RPMI7951 (cell line): ENCODE data around the gene NR2C2. TPM values are rescaled to one million over a fixed set of nuclear protein-coding genes. Genes with fewer than 3 reads are reported as not detected.
A peak's percentile ranks its signal among the peaks of the same experiment; 100 is the strongest.
"Not testable (repeated sequence)": the region's sequence is repeated elsewhere in the genome, so short reads cannot be mapped to it uniquely, and the experiment has no call there.

Source experiments
- DNase-seq: peaks from one replicate; pipeline ENCODE4 v3.0.0-alpha.2; 2012; ENCODE audit warnings: low read depth
- total RNA-seq: library from RNA; depleted of rRNA; stranded (reverse); fragments of >200 nt; shearing (Covaris generic); gene quantifications from 2 replicates; pipeline ENCODE4 v1.2.3, GENCODE V29; 2014; rRNA removed

Gene NR2C2
- total RNA-seq = 23.7 and 30.4 TPM in 2 replicates

- peak; percentile 82 for DNase-seq
Observed at GRCh38 chr3:14947100-14947885, at the start of gene NR2C2. NR2C2 (plus strand) TSS chr3:14947583; CDS start chr3:15003915, 56,332 bp downstream.

DNA sequence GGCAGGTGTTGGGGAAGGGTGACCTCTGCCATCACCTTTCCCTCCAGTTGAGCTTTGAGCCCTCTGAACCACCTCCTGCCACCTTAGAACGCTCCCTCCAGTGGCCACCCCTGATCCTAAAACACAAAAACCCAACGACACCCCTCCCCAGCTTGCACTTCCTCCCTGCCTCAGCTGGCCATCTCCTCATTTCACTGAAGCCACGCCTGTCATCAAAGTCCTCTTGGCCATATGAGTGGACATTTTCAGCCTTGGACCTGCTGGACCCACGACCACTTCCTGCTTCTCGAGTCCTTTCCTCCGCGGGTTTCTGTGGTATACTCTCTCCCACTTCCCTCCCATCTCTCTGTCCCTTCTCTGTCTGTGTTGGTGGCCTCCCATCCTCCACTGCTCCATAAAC, 48.5 kb upstream of the NR2C2 start:
- DNase-seq = no peak

DNA sequence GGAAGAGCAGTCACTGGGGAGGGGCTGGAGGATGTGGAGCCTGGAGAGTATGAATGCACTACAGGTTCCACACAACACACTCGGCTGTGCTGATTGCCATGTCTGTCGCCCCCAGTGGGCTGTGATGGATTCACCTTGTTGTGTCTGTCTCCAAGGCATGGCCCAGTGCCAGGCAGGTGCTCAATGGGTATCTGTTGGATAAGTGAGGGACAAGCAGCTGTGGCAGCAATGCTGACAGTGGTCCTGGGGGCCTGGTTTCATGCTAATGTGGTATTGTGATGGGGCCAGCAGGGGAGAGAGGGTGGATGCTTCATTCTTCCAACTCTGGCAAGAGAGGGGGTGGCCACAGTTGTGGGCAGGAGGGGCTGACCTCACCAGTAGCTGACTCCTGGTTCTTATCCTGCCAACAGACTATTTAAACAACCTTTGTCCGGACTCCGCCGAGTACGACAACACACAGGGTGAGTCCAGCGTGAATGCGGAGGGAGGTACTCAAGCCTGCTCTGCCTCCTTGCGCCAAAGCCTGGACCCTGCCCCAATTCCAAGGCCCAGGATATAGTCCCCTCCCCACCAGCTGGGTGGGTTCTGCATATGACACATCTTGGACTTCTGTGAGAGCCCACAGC, 47.3 kb upstream of the NR2C2 start:
- no peak for DNase-seq

- peak; percentile 59 for DNase-seq
Observed at GRCh38 chr3:14900881-14901873, 46.2 kb upstream of the NR2C2 start.

DNA sequence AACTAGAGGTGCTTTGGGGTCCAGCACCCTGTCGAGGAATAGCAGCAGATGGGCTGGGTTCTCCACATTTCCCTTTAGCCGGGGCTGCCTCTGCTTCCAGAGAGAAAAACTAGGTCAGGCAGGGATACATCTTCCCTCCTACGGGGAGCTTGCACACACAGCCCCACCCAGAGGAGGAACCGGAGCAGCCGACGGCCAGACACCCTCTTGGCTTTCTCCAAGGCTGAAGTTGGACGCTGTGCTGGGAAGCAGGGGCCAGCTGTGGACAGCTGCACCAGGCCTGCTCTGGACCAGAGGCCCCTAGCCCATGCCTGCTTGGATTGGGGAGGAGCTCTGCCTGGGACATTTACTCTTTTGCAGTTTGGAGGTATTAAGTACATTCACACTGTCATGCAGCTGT, 44.7 kb upstream of the NR2C2 start:
- peak; percentile 46 for DNase-seq

DNA sequence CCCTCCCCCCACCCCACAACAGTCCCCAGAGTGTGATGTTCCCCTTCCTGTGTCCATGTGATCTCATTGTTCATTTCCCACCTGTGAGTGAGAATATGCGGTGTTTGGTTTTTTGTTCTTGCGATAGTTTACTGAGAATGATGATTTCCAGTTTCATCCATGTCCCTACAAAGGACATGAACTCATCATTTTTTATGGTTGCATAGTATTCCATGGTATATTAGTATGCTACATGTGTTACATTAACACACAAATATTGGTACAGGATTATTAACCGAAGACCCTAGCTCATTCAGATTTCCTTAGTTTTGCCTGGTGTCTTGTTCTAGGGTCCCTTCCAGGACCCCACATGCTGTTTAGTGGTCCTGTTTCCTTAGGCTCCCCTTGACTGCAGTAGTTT, 43.9 kb upstream of the NR2C2 start:
- not testable (repeated sequence) for DNase-seq

- DNase-seq = no peak
Observed at GRCh38 chr3:14905055-14905657, 42.2 kb upstream of the NR2C2 start.

DNA sequence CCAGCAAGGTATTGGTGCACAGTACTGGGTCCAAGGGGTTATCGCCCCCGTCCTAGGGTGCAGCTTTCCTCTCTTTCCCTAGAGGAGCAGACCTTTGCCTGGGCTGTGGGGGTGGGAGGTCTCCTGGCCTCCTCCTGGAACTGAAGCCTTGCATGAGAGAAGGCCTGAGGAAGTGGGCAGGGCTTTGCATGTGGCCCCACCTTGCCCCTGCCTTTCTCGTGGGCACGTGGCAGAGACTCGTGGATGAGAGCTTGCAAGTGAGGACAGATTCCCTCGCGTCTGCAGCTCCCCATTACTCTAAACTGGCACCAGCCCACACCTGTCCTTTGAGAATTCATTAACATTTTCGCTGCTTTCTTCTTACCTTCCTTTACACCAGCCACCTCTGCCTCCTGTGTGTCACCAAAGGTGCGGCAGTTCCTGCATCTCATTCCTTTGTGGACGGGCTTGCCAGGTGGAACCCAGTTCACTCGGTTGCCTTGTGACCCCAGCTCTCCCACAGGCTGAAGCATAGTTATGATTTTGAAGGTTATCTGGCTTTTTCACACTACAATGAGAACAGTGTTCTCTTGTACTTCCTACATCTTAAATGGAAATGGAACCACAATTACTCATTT, 40.9 kb upstream of the NR2C2 start:
- no peak for DNase-seq

DNA sequence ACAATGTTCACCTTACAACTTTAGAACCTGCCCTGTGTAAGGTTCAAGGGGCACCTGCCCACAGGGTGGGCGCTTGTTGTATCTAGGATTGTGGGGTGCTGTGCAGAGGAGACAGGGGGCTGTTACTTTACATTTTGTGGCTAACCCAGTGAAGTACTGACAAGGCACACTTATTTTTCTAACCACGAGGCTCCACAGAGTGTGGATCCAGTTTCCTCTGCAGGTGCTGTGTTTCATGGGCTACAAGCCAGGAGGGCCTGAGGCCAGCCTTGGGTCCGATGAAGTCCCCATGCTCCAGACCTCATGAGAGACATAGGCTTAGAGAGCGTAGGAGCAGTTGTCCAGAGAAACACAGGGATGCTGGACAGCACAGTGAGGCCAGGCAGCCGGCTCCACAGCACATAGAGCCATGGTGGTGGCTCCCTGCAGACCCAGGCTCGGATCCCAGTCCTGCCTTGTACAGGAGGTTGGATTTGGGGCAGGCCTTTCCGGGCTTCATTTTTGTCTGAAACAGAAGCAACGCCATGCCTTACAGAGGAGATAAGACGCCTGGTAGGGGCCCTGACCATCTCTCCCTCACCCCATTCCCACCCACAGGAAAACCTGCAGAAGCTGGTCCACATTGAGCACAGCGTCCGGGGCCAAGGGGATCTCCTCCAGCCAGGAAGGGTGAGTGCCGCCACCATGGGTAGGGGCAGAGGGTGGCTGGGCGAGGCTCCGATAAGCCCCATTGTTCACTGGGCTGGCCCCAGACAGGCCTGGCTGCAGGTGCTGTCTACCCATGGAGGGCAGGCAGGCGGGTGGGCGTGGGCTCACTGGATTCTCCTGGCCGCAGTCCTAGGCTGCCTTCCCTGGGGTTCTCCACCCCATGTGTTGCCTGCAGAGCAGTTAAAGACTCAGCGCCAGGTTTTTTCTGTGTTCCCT, 40.1 kb upstream of the NR2C2 start:
- DNase-seq = no peak

- DNase-seq = no peak
Observed at GRCh38 chr3:14909250-14909649, 38.1 kb upstream of the NR2C2 start.

DNA sequence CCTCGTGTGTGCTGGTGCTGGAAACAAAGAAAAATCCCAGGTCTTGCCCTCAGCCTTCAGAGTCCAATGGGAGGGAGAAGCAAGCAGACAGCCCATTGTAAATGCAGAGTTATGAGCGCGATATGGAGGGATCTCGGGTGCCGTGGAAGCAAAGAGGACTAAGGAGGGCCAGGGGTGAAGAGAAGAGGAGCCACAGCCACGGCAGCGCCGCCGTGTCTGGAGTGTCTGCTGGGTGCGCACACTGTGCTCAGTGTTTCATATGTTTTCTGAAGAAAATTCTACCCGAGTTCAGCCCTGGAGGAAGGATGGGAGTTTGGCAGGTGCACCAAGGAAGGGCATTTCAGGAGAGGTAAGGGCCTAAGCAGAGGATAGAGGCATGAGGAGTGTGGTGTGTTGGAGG, 35.7 kb upstream of the NR2C2 start:
- no peak for DNase-seq

GRCh38 chr3:14913071-14913925, 34.1 kb upstream of the NR2C2 start:
- DNase-seq = no peak

DNA sequence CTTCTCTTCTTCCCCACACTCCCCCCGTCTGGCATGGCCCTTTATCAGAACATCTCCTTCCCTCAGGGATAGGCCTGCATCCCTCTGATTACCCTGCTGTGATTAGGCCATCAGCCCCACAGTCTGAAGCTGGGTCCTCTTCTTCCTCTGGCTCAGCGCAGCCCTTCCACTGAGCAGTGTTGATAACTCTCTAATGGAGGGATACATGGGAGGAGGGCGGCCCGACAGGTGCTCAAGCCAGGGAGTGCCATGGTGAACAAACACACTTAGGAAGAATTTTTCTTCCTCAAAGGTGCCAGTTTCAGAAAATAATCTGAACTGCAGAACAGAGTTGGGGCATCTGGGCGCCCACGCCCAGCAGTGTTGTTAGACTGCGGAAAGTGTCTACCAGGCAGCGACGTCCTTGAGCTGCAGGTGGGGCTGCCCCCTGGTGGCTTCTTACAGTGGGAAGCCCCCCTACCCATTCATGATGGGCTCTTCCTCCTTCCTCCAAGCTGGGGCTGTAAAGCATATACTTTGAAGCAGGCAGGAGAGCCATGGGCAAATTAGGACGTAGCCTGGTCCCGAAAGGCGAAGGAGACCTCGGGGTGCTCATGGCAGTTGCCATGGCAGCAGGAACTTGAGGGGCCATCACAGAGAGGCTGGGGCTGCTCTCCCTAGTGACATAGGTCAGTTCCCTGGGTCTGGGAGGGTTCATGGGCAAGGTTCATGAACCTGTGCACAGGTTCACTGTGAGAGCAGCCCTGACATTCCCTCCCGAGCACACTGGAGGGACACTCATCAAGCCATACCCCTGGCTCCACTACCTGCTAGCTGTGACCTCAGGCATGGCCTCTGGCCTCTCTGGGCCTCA, 33.2 kb upstream of the NR2C2 start:
- no peak for DNase-seq

DNA sequence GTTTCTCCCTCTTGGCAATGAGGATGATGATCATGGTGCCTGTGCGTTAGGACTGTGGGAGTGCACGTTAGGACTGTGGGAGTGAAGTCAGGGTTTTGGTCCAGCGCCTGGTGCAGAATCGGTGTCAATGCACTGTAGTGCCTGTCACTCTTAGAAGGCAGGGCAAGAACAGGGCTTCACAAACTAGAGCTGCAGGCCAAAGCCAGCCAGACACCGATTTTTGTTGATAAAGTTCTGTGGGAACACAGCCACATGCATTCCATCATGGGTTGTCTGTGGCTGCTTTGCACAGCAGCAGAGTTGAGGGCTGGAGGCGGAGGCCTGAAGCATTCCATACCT, 32.6 kb upstream of the NR2C2 start:
- no peak for DNase-seq

- peak; percentile 53 for DNase-seq
Observed at GRCh38 chr3:14915636-14916222, 31.7 kb upstream of the NR2C2 start.

DNA sequence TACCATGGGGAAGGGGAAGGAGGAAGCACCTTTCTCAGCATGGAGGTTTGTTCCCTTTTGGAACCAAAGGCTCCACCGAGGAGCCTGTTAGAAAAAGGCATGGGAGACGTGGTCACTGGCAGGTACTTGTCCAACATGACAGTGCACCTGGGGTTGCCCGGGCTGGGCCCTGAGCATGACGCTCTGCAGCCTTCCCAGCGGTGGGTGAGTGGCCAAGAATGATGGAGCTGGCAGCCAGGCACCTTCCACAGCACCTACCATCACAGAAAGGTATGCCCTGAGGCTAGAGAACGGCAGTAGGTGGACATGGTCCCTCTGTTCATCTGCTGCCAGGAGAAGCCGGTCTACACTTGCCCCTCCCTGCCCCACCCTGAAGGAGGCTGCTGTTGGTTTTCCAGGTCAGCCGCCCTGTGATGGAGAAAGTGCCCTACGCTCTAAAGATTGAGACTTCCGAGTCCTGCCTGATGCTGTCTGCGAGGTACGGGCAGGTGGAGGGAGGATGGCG, 29.0 kb upstream of the NR2C2 start:
- no peak for DNase-seq

- DNase-seq = no peak
Observed at GRCh38 chr3:14920536-14920935, 26.8 kb upstream of the NR2C2 start.
